GM12878 (cell line): Measurements from ENCODE around the gene NFU1. TPM values are rescaled to one million over a fixed set of nuclear protein-coding genes. Genes with fewer than 3 reads are reported as not detected.

Experiments
- ATAC-seq: fragments of 200-7000 bp; cut with Tn5 transposase; 3 replicates; pipeline ENCODE4 v1.9.1; 2020; ENCODE audit warnings: mild to moderate bottlenecking, moderate library complexity
- BruUV-seq: library from RNA; stranded (reverse); fragments of 400-500 nt; replicated peaks from 2 replicates; lab custom pipeline; 2021; lab: Mats Ljungman, UMichigan
- CTCF ChIA-PET: fragments of 300-600 bp; sonication (Branson Sonifier 250); formaldehyde crosslinking; extraction: SDS; loops from one replicate; lab custom pipeline; 2021; ENCODE audit warnings: inconsistent platforms; lab: Yijun Ruan, JAX
- POLR2A ChIA-PET: fragments of 350-600 bp; formaldehyde crosslinking; extraction: SDS; loops from one replicate; lab custom pipeline; 2021; ENCODE audit warnings: inconsistent platforms; lab: Charles Lee
- RAD21 ChIA-PET: fragments of 300-600 bp; sonication (Branson Sonifier 250); formaldehyde crosslinking; loops from one replicate; lab custom pipeline; 2023; ENCODE audit warnings: antibody characterized with exemption; ENCODE audit not compliant: unreplicated experiment; lab: Charles Lee
- SMC1A ChIA-PET: fragments of 300-600 bp; sonication (Branson Sonifier 250); formaldehyde crosslinking; loops from one replicate; lab custom pipeline; 2023; ENCODE audit not compliant: unreplicated experiment, uncharacterized antibody; lab: Charles Lee
- DNase-seq: peaks from one replicate; pipeline ENCODE4 v3.0.0-alpha.2; 2011; ENCODE audit warnings: low read depth, low spot score
- FAIRE-seq: peaks from 3 replicates; lab custom pipeline; 2011; peaks lifted over from hg19 to GRCh38; lab: Jason Lieb, UNC
- H2AFZ ChIP-seq: 2 replicates; pipeline ENCODE4 v1.6.0; 2011; ENCODE audit warnings: low read depth, low read length, control low read depth; ENCODE audit not compliant: control insufficient read depth
- H3K27ac ChIP-seq: 2 replicates; pipeline ENCODE4 v1.5.1; 2011; ENCODE audit warnings: control low read depth; ENCODE audit not compliant: control insufficient read depth, insufficient read depth
- H3K27me3 ChIP-seq, 2 experiments: replicated peaks in 1 of 2; 2 replicates each; pipeline versions ENCODE4 v1.6.0 to v1.6.1; 2011; ENCODE audit warnings: low read length in 1 of 2; ENCODE audit not compliant: control insufficient read depth in 2 of 2, insufficient read depth in 2 of 2
- H3K36me3 ChIP-seq, 2 experiments: 2 replicates each; pipeline ENCODE4 v1.5.1; 2011; ENCODE audit warnings: low read length in 1 of 2; ENCODE audit not compliant: control insufficient read depth in 2 of 2, insufficient read depth in 2 of 2
- H3K4me1 ChIP-seq: 2 replicates; pipeline ENCODE4 v1.6.1; 2011; ENCODE audit warnings: mild to moderate bottlenecking, low read length, moderate library complexity, mixed read lengths; ENCODE audit not compliant: control insufficient read depth, insufficient read depth
- H3K4me2 ChIP-seq: 2 replicates; pipeline ENCODE4 v1.6.0; 2011; ENCODE audit warnings: control low read depth; ENCODE audit not compliant: control insufficient read depth, insufficient read depth
- H3K4me3 ChIP-seq: fragments of 200-600 bp; sonication (generic); 2 replicates; pipeline ENCODE4 v1.5.1; 2016
- H3K79me2 ChIP-seq: 2 replicates; pipeline ENCODE4 v1.6.0; 2011; ENCODE audit warnings: low read length; ENCODE audit not compliant: control insufficient read depth, insufficient read depth
- H3K9ac ChIP-seq: 2 replicates; pipeline ENCODE4 v1.8.0; 2011; ENCODE audit warnings: low read length, control low read depth, mixed read lengths; ENCODE audit not compliant: control insufficient read depth, insufficient read depth
- H3K9me3 ChIP-seq: replicated peaks from 3 replicates; pipeline ENCODE4 v1.5.1; 2011; ENCODE audit warnings: mild to moderate bottlenecking, low read length; ENCODE audit not compliant: control insufficient read depth, insufficient read depth
- H4K20me1 ChIP-seq: 2 replicates; pipeline ENCODE4 v1.6.0; 2011; ENCODE audit not compliant: control insufficient read depth, insufficient read depth
- CBX5 ChIP-seq: sonication (generic); IDR thresholded peaks from 2 replicates; pipeline ENCODE4 v1.6.1; 2016; ENCODE audit warnings: low read depth, moderate library complexity, mild to moderate bottlenecking, inconsistent platforms
- EED ChIP-seq: sonication (generic); IDR thresholded peaks from 2 replicates; pipeline ENCODE4 v1.6.1; 2016; ENCODE audit warnings: antibody characterized with exemption, low read depth
- FOXM1 ChIP-seq: IDR thresholded peaks from 2 replicates; pipeline ENCODE4 v1.6.1; 2012; ENCODE audit warnings: low read depth, mild to moderate bottlenecking, inconsistent platforms, low read length, moderate library complexity
- KAT2A ChIP-seq: conservative IDR thresholded peaks from 2 replicates; pipeline ENCODE4 v1.6.1; 2011; ENCODE audit warnings: low read depth, low read length; ENCODE audit not compliant: control insufficient read depth
- KLF5 ChIP-seq: fragments of 450-650 bp; IDR thresholded peaks from 2 replicates; pipeline ENCODE4 v1.6.1; 2014; ENCODE audit warnings: mild to moderate bottlenecking; ENCODE audit not compliant: partially characterized antibody
- MAX ChIP-seq: IDR thresholded peaks from 2 replicates; pipeline ENCODE4 v1.6.1; 2012; ENCODE audit warnings: low read depth, low read length, improper control_type of control experiment
- MYC ChIP-seq: IDR thresholded peaks from 2 replicates; pipeline ENCODE4 v1.6.1; 2011; ENCODE audit warnings: mild to moderate bottlenecking, low read length, moderate library complexity, inconsistent platforms; ENCODE audit not compliant: insufficient read depth, insufficient replicate concordance, insufficient read length, severe bottlenecking
- NBN ChIP-seq: fragments of 450-650 bp; IDR thresholded peaks from 2 replicates; pipeline ENCODE4 v1.6.1; 2016
- NR2F1 ChIP-seq: fragments of 450-650 bp; conservative IDR thresholded peaks from 2 replicates; pipeline ENCODE4 v1.6.1; 2017; ENCODE audit warnings: mild to moderate bottlenecking
- NRF1 ChIP-seq: conservative IDR thresholded peaks from 2 replicates; pipeline ENCODE4 v1.6.1; 2011; ENCODE audit warnings: mild to moderate bottlenecking, low read depth, low read length, improper control_type of control experiment
- RAD21 ChIP-seq: IDR thresholded peaks from 2 replicates; pipeline ENCODE4 v1.6.1; 2011; ENCODE audit warnings: mild to moderate bottlenecking, low read depth, low read length, moderate library complexity; ENCODE audit not compliant: insufficient read depth
- RBBP5 ChIP-seq: fragments of 200-600 bp; sonication (generic); conservative IDR thresholded peaks from 2 replicates; pipeline ENCODE4 v1.6.1; 2016
- RUNX3 ChIP-seq: IDR thresholded peaks from 2 replicates; pipeline ENCODE4 v1.6.1; 2012; ENCODE audit warnings: low read length, inconsistent platforms
- SRF ChIP-seq, 2 experiments: IDR thresholded peaks; 2 replicates each; pipeline ENCODE4 v1.6.1; 2011; ENCODE audit warnings: low read depth in 2 of 2, low read length in 2 of 2, mild to moderate bottlenecking in 1 of 2, moderate library complexity in 1 of 2
- SUPT20H ChIP-seq: IDR thresholded peaks from 2 replicates; pipeline ENCODE4 v1.6.1; 2011; ENCODE audit warnings: low read depth, mild to moderate bottlenecking, low read length, moderate library complexity, borderline replicate concordance; ENCODE audit not compliant: control insufficient read depth
- TARDBP ChIP-seq: IDR thresholded peaks from 2 replicates; pipeline ENCODE4 v1.6.1; 2016; ENCODE audit warnings: borderline replicate concordance
- ZNF217 ChIP-seq: fragments of 450-650 bp; IDR thresholded peaks from 2 replicates; pipeline ENCODE4 v1.6.1; 2017; ENCODE audit warnings: antibody characterized with exemption, mild to moderate bottlenecking
- WGBS: methylation state at CpG from one replicate; pipeline ENCODE4 v1.1.6; 2016; ENCODE audit warnings: low lambda C conversion rate; ENCODE audit not compliant: insufficient replicate concordance, insufficient coverage; ENCODE audit errors: missing lambda C conversion rate; 5-methylcytosine and 5-hydroxymethylcytosine counted together
- in situ Hi-C: fragments of 300-500 bp; cut with MboI; formaldehyde crosslinking; loops from 9 replicates; pipeline ENCODE4 v1.14.3; 2018; ENCODE audit warnings: mixed read lengths
- intact Hi-C: fragments of 100-400 bp; cut with micrococcal nuclease; formaldehyde crosslinking; loops from one replicate; pipeline ENCODE4 v1.14.2; 2022; ENCODE audit not compliant: unreplicated experiment
- polyA plus RNA-seq, 11 experiments: library from polyadenylated mRNA; depleted of rRNA in 4 of 11; unstranded in 6 of 11; stranded (reverse) in 5 of 11; fragments of >200 nt; fragmentation: Nextera tagmentation in 4 of 11; fragmentation: Illumina TruSeq in 1 of 11; extraction: Ambion mirVana in 4 of 11; extraction: Trizol in 1 of 11; gene quantifications; 1 replicate in 1 of 11; 2 replicates in 10 of 11; pipeline versions ENCODE4 v1.2.1 to v1.2.3, GENCODE V29; 2011 to 2016; ENCODE audit warnings: inconsistent platforms in 2 of 11, missing spikeins in 2 of 11, low read depth in 1 of 11
- total RNA-seq, 4 experiments: library from RNA; depleted of rRNA in 3 of 4; stranded (reverse); fragments of >200 nt in 3 of 4; fragmentation: Illumina TruSeq in 1 of 4; extraction: Trizol in 1 of 4; gene quantifications; 2 replicates each; pipeline versions ENCODE4 v1.2.1 to v1.2.3, GENCODE V29; 2013 to 2021
- TF ChIP-seq, protein P1 (sequence below): fragments of 450-650 bp; IDR thresholded peaks from 2 replicates; pipeline ENCODE4 v1.6.1; 2017; ENCODE audit warnings: mild to moderate bottlenecking

NFU1 gene
- total and polyA plus RNA-seq, 10 of the 15 experiments (the other 5 are each of a cell fraction or from before 2014, with no cell fraction given) = 27.3 to 86.0 (median 41.5) TPM

DNA sequence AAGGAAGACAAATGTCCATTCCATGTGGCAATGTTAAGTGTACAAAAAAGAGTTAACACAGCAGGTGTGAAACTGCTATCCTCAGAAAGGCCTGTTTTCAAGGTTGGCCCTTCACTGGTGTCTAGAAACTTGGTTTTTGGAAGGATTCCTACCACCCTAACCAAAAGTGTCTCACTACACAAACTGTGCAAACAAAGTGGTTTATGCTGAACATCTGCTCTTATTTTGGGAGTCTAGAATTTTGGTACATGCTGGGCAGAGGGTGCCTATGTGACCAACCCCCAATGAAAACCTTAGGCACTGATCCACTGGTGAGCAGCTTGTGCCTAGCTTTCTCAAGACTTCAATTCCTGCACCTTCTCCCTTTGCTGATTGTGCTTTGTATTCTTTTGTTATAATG lies 64.5 kb downstream of the NFU1 start:
- H3K79me2 ChIP-seq = peaks cover 29% of the 10 kb centered on the region
- ChIA-PET CTCF (interaction anchor here (1.0 to 6.8 kb wide), 3 partner anchors 59 to 194 kb away, joined by 3 to 91 read pairs (median 6); no protein-coding TSS in a partner anchor), RAD21 (no interaction called here), SMC1A (interaction anchor here (0.6 to 1.3 kb wide), 2 partner anchors 64 to 168 kb away, joined by 3 to 4 read pairs; partner anchors contain the start of gene NFU1), POLR2A (interaction anchor here (0.5 to 1.2 kb wide), 2 partner anchors 160 to 173 kb away, joined by 3 read pairs; no protein-coding TSS in a partner anchor)
- BruUV-seq = no TSS peak
- H3K27me3 ChIP-seq = no peaks in the 10 kb centered on the region
- no peak overlapping the region for H3K9ac ChIP-seq
- H2AFZ ChIP-seq = no peak overlapping the region
- H3K27ac ChIP-seq = no peak overlapping the region
- no peaks in the 10 kb centered on the region for H4K20me1 ChIP-seq
- DNase-seq (no peak), ATAC-seq (no peak), FAIRE-seq (no peak)
- H3K4me3 ChIP-seq = no peak overlapping the region
- in situ Hi-C loops (no loop called here), intact Hi-C loops (no loop called here)
- H3K9me3 ChIP-seq = no peaks in the 10 kb centered on the region
- no peaks in the 10 kb centered on the region for H3K4me1 ChIP-seq
- H3K4me2 ChIP-seq = no peak overlapping the region
- no peak for TF ChIP-seq FOXM1
- H3K36me3 ChIP-seq = peaks cover 0 to 25% of the 10 kb centered on the region in 2 experiments

DNA sequence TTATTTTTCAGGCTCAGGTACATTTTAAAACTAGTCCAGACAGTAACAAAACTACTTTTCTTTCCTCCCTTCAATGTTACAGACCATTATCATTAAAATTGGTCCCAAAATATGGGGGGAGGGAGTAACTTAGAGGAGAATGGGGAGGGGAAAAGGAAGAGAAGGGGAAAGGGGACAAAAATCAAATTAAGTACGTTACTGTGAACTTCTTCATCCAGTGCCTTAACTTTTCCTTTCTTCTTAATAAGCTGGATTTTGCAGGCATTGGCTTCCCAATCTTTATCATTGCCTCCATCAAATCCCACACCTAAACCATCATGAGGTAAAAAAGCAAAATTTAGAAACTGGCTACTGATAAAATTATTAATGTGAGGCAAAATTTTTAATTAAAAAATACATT lies 67.4 kb downstream of the NFU1 start:
- H3K79me2 ChIP-seq = peaks cover 8% of the 10 kb centered on the region
- no peak overlapping the region for H3K4me2 ChIP-seq
- H3K4me3 ChIP-seq = no peak overlapping the region
- ChIA-PET RAD21 (no interaction called here), POLR2A (interaction anchor here (0.5 to 1.4 kb wide), 2 partner anchors 18 to 26 kb away, joined by 3 to 5 read pairs; no protein-coding TSS in a partner anchor), SMC1A (interaction anchor here (0.8 to 1.4 kb wide), 6 partner anchors 9 to 344 kb away, joined by 3 to 4 read pairs (median 3); no protein-coding TSS in a partner anchor), CTCF (interaction anchor here (1.4 to 1.5 kb wide), 2 partner anchors 191 to 195 kb away, joined by 3 to 5 read pairs; no protein-coding TSS in a partner anchor)
- no peaks in the 10 kb centered on the region for H3K4me1 ChIP-seq
- no peak overlapping the region for H2AFZ ChIP-seq
- 92% methylated on average over 1 of the region's 1 CpG for WGBS
- no peaks in the 10 kb centered on the region for H4K20me1 ChIP-seq
- ATAC-seq (no peak), DNase-seq (no peak), FAIRE-seq (no peak)
- peaks cover 0 to 25% of the 10 kb centered on the region in 2 experiments for H3K36me3 ChIP-seq
- no peak overlapping the region for H3K27ac ChIP-seq
- intact Hi-C loops (no loop called here), in situ Hi-C loops (no loop called here)
- BruUV-seq = no TSS peak
- H3K27me3 ChIP-seq = no peaks in the 10 kb centered on the region
- H3K9me3 ChIP-seq = no peaks in the 10 kb centered on the region
- H3K9ac ChIP-seq = no peak overlapping the region
- TF ChIP-seq NBN (no peak), RUNX3 (no peak), CBX5 (no peak), SRF (IDR thresholded peaks at IDR 0.05; ENCODE audit: low read depth in 2 of 2, low read length in 2 of 2) (no peak), KLF5 (no peak), RAD21 (no peak), MAX (no peak), SUPT20H (no peak), EED (no peak), TARDBP (no peak), KAT2A (no peak), ZNF217 (no peak), NR2F1 (no peak), MYC (no peak), NRF1 (no peak), RBBP5 (no peak)
- TF ChIP-seq, protein P1, sequence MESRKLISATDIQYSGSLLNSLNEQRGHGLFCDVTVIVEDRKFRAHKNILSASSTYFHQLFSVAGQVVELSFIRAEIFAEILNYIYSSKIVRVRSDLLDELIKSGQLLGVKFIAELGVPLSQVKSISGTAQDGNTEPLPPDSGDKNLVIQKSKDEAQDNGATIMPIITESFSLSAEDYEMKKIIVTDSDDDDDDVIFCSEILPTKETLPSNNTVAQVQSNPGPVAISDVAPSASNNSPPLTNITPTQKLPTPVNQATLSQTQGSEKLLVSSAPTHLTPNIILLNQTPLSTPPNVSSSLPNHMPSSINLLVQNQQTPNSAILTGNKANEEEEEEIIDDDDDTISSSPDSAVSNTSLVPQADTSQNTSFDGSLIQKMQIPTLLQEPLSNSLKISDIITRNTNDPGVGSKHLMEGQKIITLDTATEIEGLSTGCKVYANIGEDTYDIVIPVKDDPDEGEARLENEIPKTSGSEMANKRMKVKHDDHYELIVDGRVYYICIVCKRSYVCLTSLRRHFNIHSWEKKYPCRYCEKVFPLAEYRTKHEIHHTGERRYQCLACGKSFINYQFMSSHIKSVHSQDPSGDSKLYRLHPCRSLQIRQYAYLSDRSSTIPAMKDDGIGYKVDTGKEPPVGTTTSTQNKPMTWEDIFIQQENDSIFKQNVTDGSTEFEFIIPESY = no peak
